B cell (primary cell): Measurements from ENCODE around the gene TRAPPC12. TPM values are rescaled to one million over a fixed set of nuclear protein-coding genes. Genes with fewer than 3 reads are reported as not detected.
"Not testable (repeated sequence)": the region's sequence is repeated elsewhere in the genome, so short reads cannot be mapped to it uniquely, and the experiment has no call there.

Source experiments
- ATAC-seq: fragments of 200-7000 bp; cut with Tn5 transposase; one replicate; pipeline ENCODE4 v1.10.0; 2021; ENCODE audit warnings: low read depth, mild to moderate bottlenecking, moderate number of reproducible peaks, moderate library complexity
- CTCF ChIA-PET: fragments of 350-600 bp; sonication (Branson Sonifier 250); formaldehyde crosslinking; loops from one replicate; lab custom pipeline; 2021; ENCODE audit warnings: antibody characterized with exemption, inconsistent platforms; lab: Charles Lee
- POLR2A ChIA-PET: fragments of 350-600 bp; sonication (Branson Sonifier 250); formaldehyde crosslinking; loops from one replicate; lab custom pipeline; 2021; ENCODE audit warnings: antibody characterized with exemption; lab: Charles Lee
- DNase-seq: peaks from one replicate; pipeline ENCODE4 v3.0.0; 2013
- H2AFZ ChIP-seq: 2 replicates; pipeline ENCODE4 v1.6.1; 2012; ENCODE audit warnings: mild to moderate bottlenecking, low read depth, low read length; ENCODE audit not compliant: insufficient read depth, poor library complexity, severe bottlenecking
- H3K27ac ChIP-seq, 2 donors: 1 replicate in 1 of 2; 2 replicates in 1 of 2; pipeline ENCODE4 v1.5.1; 2012 to 2013; ENCODE audit warnings: low read length in 2 of 2, mild to moderate bottlenecking in 2 of 2, moderate library complexity in 1 of 2
- H3K27me3 ChIP-seq, 4 experiments: fragments of 200-600 bp in 1 of 4; sonication (generic) in 1 of 4; replicated peaks in 1 of 4; 1 replicate in 2 of 4; 2 replicates in 2 of 4; pipeline versions ENCODE4 v1.6.1 to v1.7.0; 2013 to 2016; ENCODE audit warnings: low read length in 3 of 4, mild to moderate bottlenecking in 2 of 4, mixed read lengths in 1 of 4, moderate library complexity in 1 of 4; ENCODE audit not compliant: insufficient read depth in 4 of 4, control insufficient read depth in 3 of 4; ENCODE audit errors: control extremely low read depth in 1 of 4
- H3K36me3 ChIP-seq, 2 experiments: replicated peaks in 1 of 2; 1 replicate in 1 of 2; 2 replicates in 1 of 2; pipeline versions ENCODE4 v1.6.1 to v1.7.1; 2013; ENCODE audit warnings: low read length in 1 of 2; ENCODE audit not compliant: insufficient read depth in 2 of 2, control insufficient read depth in 1 of 2; ENCODE audit errors: control extremely low read depth in 1 of 2, extremely low read depth in 1 of 2
- H3K4me1 ChIP-seq, 2 donors: fragments of 200-600 bp in 1 of 2; sonication (generic) in 1 of 2; 1 replicate in 1 of 2; 2 replicates in 1 of 2; pipeline versions ENCODE4 v1.5.1 to v1.6.1; 2013 to 2017; ENCODE audit warnings: low read length in 2 of 2; ENCODE audit not compliant: control insufficient read depth in 2 of 2, insufficient read depth in 2 of 2
- H3K4me2 ChIP-seq: replicated peaks from 2 replicates; pipeline ENCODE3; 2012; ENCODE audit warnings: mild to moderate bottlenecking, low read depth, low read length; ENCODE audit not compliant: poor library complexity, severe bottlenecking
- H3K4me3 ChIP-seq, 5 experiments: fragments of 200-600 bp in 1 of 5; sonication (generic) in 1 of 5; 1 replicate in 3 of 5; 2 replicates in 2 of 5; pipeline versions ENCODE4 v1.5.1 to v1.7.0; 2011 to 2016; ENCODE audit warnings: low read length in 4 of 5, mild to moderate bottlenecking in 4 of 5, low read depth in 2 of 5, control low read depth in 1 of 5, moderate library complexity in 1 of 5; ENCODE audit not compliant: insufficient read depth in 1 of 5; ENCODE audit errors: control extremely low read depth in 1 of 5, extremely low read depth in 1 of 5
- H3K79me2 ChIP-seq: fragments of 200-600 bp; sonication (generic); one replicate; pipeline ENCODE4 v1.6.0; 2016; ENCODE audit warnings: low read length; ENCODE audit not compliant: control insufficient read depth, insufficient read depth
- H3K9ac ChIP-seq: fragments of 200-600 bp; sonication (generic); 2 replicates; pipeline ENCODE4 v1.6.1; 2017; ENCODE audit warnings: mild to moderate bottlenecking, low read length, moderate library complexity
- H3K9me3 ChIP-seq, 3 donors: one replicate each; pipeline versions ENCODE4 v1.6.1 to v1.7.1; 2013; ENCODE audit warnings: low read length in 2 of 3; ENCODE audit not compliant: control insufficient read depth in 2 of 3, insufficient read depth in 1 of 3; ENCODE audit errors: control extremely low read depth in 1 of 3
- H4K20me1 ChIP-seq: 2 replicates; pipeline ENCODE4 v1.6.0; 2012; ENCODE audit warnings: mild to moderate bottlenecking, low read length; ENCODE audit not compliant: insufficient read depth, control insufficient read depth, poor library complexity, severe bottlenecking
- H3K27ac Mint-ChIP-seq: one replicate; pipeline ENCODE4 v1.8.0; 2021; ENCODE audit warnings: mixed read lengths
- H3K27me3 Mint-ChIP-seq: one replicate; pipeline ENCODE4 v1.8.0; 2021; ENCODE audit warnings: mixed read lengths
- H3K4me1 Mint-ChIP-seq: one replicate; pipeline ENCODE4 v1.8.0; 2021; ENCODE audit warnings: mixed read lengths
- H3K4me3 Mint-ChIP-seq: one replicate; pipeline ENCODE4 v1.8.0; 2021; ENCODE audit warnings: mixed read lengths
- H3K9me3 Mint-ChIP-seq: one replicate; pipeline ENCODE4 v1.8.0; 2022; ENCODE audit warnings: mixed read lengths; ENCODE audit not compliant: insufficient read depth
- WGBS: methylation state at CpG from one replicate; pipeline ENCODE4 v1.1.5; 2013; ENCODE audit warnings: missing lambda C conversion rate; ENCODE audit not compliant: insufficient coverage; 5-methylcytosine and 5-hydroxymethylcytosine counted together
- intact Hi-C: fragments of 100-400 bp; cut with micrococcal nuclease; formaldehyde crosslinking; loops from one replicate; pipeline ENCODE4 v1.10.0; 2022
- polyA plus RNA-seq: library from polyadenylated mRNA; depleted of rRNA; stranded (reverse); fragments of >200 nt; gene quantifications from 2 replicates; pipeline ENCODE4 v1.2.3, GENCODE V29; 2012
- total RNA-seq, 2 donors: library from RNA; stranded (reverse); fragments of 120-200 nt in 1 of 2; gene quantifications; 1 replicate in 1 of 2; 2 replicates in 1 of 2; pipeline versions ENCODE4 v1.2.3 to v1.2.4, GENCODE V29; 2013 to 2022
- TF ChIP-seq, protein P1 (sequence below): fragments of 200-600 bp; IDR thresholded peaks from one replicate; pipeline ENCODE4 v1.8.0; 2022; ENCODE audit warnings: antibody characterized with exemption, mild to moderate bottlenecking

The TRAPPC12 gene
- total and polyA plus RNA-seq, 2 donors (not counting 1 experiment from before 2014, with no cell fraction given) = 80.9 to 151 TPM

DNA sequence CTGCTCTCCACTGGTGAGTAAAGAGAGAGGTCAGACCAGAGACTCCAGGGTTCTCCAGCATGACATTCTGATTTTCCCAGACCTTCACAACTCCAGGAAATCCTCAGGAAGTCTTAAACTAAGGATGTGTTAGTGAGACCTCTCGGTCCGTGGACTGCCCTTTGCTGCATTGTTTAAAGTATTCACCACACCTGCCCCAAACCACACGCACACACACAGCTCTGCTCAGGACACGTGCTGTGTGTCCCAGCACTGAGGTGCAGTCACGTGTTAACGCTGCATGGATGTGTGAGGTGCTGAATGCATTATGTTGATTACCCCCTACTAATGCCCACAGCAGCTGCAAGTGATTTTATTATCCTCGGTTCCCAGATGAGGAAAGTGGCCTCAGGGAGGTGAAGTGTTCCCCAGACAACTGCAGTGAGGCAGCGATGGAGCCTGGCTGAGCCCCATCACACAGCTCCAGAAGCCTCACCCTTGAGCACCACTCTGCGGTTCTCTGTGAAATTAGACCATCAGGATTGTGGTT lies 68.4 kb downstream of the TRAPPC12 start:
- H3K27ac ChIP-seq = no peak overlapping the region
- intact Hi-C loops = no loop called here
- H3K36me3 ChIP-seq = peaks cover 2 to 78% of the 10 kb centered on the region in 2 experiments
- no peaks in the 10 kb centered on the region for H3K4me1 ChIP-seq
- no peak overlapping the region for H2AFZ ChIP-seq
- no peak overlapping the region for H3K4me2 ChIP-seq
- H3K4me1 Mint-ChIP-seq = no peaks in the 10 kb centered on the region
- ChIA-PET POLR2A (no interaction called here), CTCF (no interaction called here)
- no peaks in the 10 kb centered on the region for H3K27me3 ChIP-seq
- DNase-seq (no peak), ATAC-seq (no peak)
- peaks cover under 1% of the 10 kb centered on the region for H4K20me1 ChIP-seq
- no peaks in the 10 kb centered on the region for H3K9me3 ChIP-seq
- H3K9ac ChIP-seq = no peak overlapping the region
- no peaks in the 10 kb centered on the region for H3K9me3 Mint-ChIP-seq
- H3K4me3 ChIP-seq = no peak overlapping the region
- no peak overlapping the region for H3K27ac Mint-ChIP-seq
- peaks cover 12% of the 10 kb centered on the region for H3K79me2 ChIP-seq
- WGBS = 100% methylated on average over 1 of the region's 9 CpGs
- H3K4me3 Mint-ChIP-seq = no peak overlapping the region
- no peaks in the 10 kb centered on the region for H3K27me3 Mint-ChIP-seq
- TF ChIP-seq, protein P1, sequence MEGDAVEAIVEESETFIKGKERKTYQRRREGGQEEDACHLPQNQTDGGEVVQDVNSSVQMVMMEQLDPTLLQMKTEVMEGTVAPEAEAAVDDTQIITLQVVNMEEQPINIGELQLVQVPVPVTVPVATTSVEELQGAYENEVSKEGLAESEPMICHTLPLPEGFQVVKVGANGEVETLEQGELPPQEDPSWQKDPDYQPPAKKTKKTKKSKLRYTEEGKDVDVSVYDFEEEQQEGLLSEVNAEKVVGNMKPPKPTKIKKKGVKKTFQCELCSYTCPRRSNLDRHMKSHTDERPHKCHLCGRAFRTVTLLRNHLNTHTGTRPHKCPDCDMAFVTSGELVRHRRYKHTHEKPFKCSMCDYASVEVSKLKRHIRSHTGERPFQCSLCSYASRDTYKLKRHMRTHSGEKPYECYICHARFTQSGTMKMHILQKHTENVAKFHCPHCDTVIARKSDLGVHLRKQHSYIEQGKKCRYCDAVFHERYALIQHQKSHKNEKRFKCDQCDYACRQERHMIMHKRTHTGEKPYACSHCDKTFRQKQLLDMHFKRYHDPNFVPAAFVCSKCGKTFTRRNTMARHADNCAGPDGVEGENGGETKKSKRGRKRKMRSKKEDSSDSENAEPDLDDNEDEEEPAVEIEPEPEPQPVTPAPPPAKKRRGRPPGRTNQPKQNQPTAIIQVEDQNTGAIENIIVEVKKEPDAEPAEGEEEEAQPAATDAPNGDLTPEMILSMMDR = no peak

- H3K4me1 ChIP-seq, H3K4me3 ChIP-seq, H4K20me1 ChIP-seq, H3K27ac Mint-ChIP-seq, H3K4me3 Mint-ChIP-seq, H3K4me1 Mint-ChIP-seq, H3K27me3 Mint-ChIP-seq, H3K27me3 ChIP-seq, CTCF ChIA-PET, H3K4me2 ChIP-seq, ATAC-seq, DNase-seq, H3K9ac ChIP-seq, intact Hi-C loops, H3K9me3 Mint-ChIP-seq, H3K9me3 ChIP-seq, H2AFZ ChIP-seq, POLR2A ChIA-PET, H3K27ac ChIP-seq: not testable (repeated sequence)
- Histone ChIP-seq H3K36me3 (peaks cover 2 to 82% of the 10 kb centered on the region in 2 experiments), H3K79me2 (peaks cover 12% of the 10 kb centered on the region)
- 96% methylated on average over 35 of the region's 35 CpGs for WGBS
Observed at GRCh38 chr2:3448441-3448911, 69.0 kb downstream of the TRAPPC12 start.
